Testis (tissue), 3 donors: Measurements from ENCODE around the gene CLEC2D. TPM values are rescaled to one million over a fixed set of nuclear protein-coding genes. Genes with fewer than 3 reads are reported as not detected.

ENCODE experiments used
- DNase-seq: peaks from one replicate; pipeline ENCODE4 v3.0.0-alpha.2; 2019
- H3K27ac ChIP-seq, 2 donors: fragments of 200-600 bp; sonication (generic); one replicate each; pipeline ENCODE4 v1.5.1; 2019
- H3K27me3 ChIP-seq: fragments of 200-600 bp; sonication (generic); one replicate; pipeline ENCODE4 v1.5.1; 2019
- H3K36me3 ChIP-seq: fragments of 200-600 bp; sonication (generic); one replicate; pipeline ENCODE4 v1.5.1; 2017; ENCODE audit warnings: low read depth; ENCODE audit errors: missing control alignments
- H3K4me1 ChIP-seq: fragments of 200-600 bp; sonication (generic); one replicate; pipeline ENCODE4 v1.5.1; 2019
- H3K4me3 ChIP-seq, 2 donors: fragments of 200-600 bp; sonication (generic); one replicate each; pipeline ENCODE4 v1.5.1; 2017 to 2019
- H3K9me3 ChIP-seq: fragments of 200-600 bp; sonication (generic); one replicate; pipeline ENCODE4 v1.5.1; 2017
- CTCF ChIP-seq, 3 experiments: fragments of 450-650 bp in 2 of 3; fragments of 200-600 bp in 1 of 3; sonication (generic) in 1 of 3; IDR thresholded peaks; one replicate each; pipeline ENCODE4 v1.5.1; 2016 to 2019; ENCODE audit warnings: antibody characterized with exemption in 3 of 3, mild to moderate bottlenecking in 2 of 3, moderate library complexity in 1 of 3
- POLR2A ChIP-seq: fragments of 450-650 bp; IDR thresholded peaks from one replicate; pipeline ENCODE4 v1.6.1; 2017; ENCODE audit warnings: antibody characterized with exemption, mild to moderate bottlenecking, moderate library complexity
- WGBS, 2 donors: methylation state at CpG; one replicate each; pipeline ENCODE4 v1.1.5; 2018; 5-methylcytosine and 5-hydroxymethylcytosine counted together
- intact Hi-C: fragments of 100-400 bp; cut with DNase I; formaldehyde crosslinking; loops from one replicate; pipeline ENCODE4 v1.15.1; 2023; ENCODE audit warnings: low total_unique reads
- polyA plus RNA-seq: library from polyadenylated mRNA; stranded (reverse); fragments of 350-450 nt; fragmentation: Illumina TruSeq; extraction: RNeasy Lipid Tissue Mini Kit (QIAGEN cat#74804); gene quantifications from one replicate; pipeline ENCODE4 v1.2.3, GENCODE V29; 2014; ENCODE audit warnings: low read depth, low replicate concordance; ENCODE audit not compliant: insufficient read depth
- total RNA-seq, 2 donors: library from RNA; depleted of rRNA; stranded (reverse); fragments of >200 nt; gene quantifications; one replicate each; pipeline ENCODE4 v1.2.3, GENCODE V29; 2016

CLEC2D gene
- total and polyA plus RNA-seq, 3 donors from 2014 or later: 25.5 to 36.3 (median 32.1) TPM

- Histone ChIP-seq H3K27me3 (no peaks in the 10 kb centered on the region), H3K9me3 (no peaks in the 10 kb centered on the region), H3K4me1 (no peaks in the 10 kb centered on the region), H3K36me3 (no peaks in the 10 kb centered on the region), H3K4me3 (no peak overlapping the region), H3K27ac (no peak overlapping the region)
- WGBS, 2 donors: 67 to 84% methylated on average over 1 of the region's 1 CpG
- TF ChIP-seq CTCF (IDR thresholded peaks at IDR 0.05) (no peak), POLR2A (no peak)
- DNase-seq: no peak
- intact Hi-C loops: no loop called here
Observed at GRCh38 chr12:9719790-9720189, 50.3 kb downstream of the CLEC2D start.

- H3K36me3 ChIP-seq: no peaks in the 10 kb centered on the region
- no peak for TF ChIP-seq POLR2A
- TF ChIP-seq CTCF (IDR thresholded peaks at IDR 0.05): no peak
- no peak overlapping the region for H3K27ac ChIP-seq
- intact Hi-C loops: no loop called here
- H3K27me3 ChIP-seq: no peaks in the 10 kb centered on the region
- H3K9me3 ChIP-seq: no peaks in the 10 kb centered on the region
- DNase-seq: no peak
- no peak overlapping the region for H3K4me3 ChIP-seq
- no peaks in the 10 kb centered on the region for H3K4me1 ChIP-seq
- 70 to 73% methylated on average over 5 of the region's 5 CpGs for WGBS, 2 donors
Observed at GRCh38 chr12:9721394-9722092, 52.0 kb downstream of the CLEC2D start.

GRCh38 chr12:9724023-9724422 is 54.5 kb downstream of the CLEC2D start:
- no peaks in the 10 kb centered on the region for H3K27me3 ChIP-seq
- H3K4me1 ChIP-seq: no peaks in the 10 kb centered on the region
- no peaks in the 10 kb centered on the region for H3K9me3 ChIP-seq
- no peaks in the 10 kb centered on the region for H3K36me3 ChIP-seq
- DNase-seq: no peak
- TF ChIP-seq CTCF (IDR thresholded peaks at IDR 0.05) (no peak), POLR2A (no peak)
- WGBS, 2 donors: 93 to 100% methylated on average over 1 of the region's 1 CpG
- no peak overlapping the region for H3K4me3 ChIP-seq
- no peak overlapping the region for H3K27ac ChIP-seq
- intact Hi-C loops: no loop called here

DNA sequence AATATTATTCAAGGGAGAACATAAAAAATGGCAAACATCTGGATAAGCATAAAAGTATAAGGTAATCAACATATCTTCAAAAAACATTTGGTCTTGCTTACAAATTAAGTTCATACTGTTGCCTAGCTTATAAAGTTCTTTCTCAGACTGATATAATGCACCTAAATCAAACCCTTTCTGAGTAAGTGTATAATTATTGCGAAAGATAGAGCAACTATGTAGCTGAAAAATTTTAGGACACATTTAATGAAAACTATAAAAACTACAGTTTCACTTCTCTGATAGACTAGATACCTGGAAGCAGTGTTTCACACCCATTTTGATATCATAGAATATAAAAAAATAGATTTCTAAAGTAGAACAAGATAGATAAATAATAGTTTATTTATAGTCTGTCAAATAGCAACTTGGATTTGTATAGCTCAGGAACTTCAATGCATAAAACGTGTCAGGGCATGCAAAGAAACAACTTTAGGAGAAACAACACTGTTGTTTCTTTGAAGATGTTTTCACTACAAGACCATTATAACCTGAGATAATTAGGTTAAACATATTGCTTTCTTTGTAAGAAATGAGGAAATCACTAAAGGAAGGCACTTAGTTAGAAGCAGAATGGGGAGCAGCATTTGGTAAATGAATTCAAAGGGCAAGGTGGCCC is 55.8 kb downstream of the CLEC2D start:
- no peak for TF ChIP-seq CTCF (IDR thresholded peaks at IDR 0.05)
- no peak for TF ChIP-seq POLR2A
- no peaks in the 10 kb centered on the region for H3K4me1 ChIP-seq
- no peak overlapping the region for H3K4me3 ChIP-seq
- intact Hi-C loops: no loop called here
- no peak overlapping the region for H3K27ac ChIP-seq
- no peaks in the 10 kb centered on the region for H3K36me3 ChIP-seq
- no peaks in the 10 kb centered on the region for H3K9me3 ChIP-seq
- no peaks in the 10 kb centered on the region for H3K27me3 ChIP-seq
- 78 to 85% methylated on average over 2 of the region's 2 CpGs for WGBS, 2 donors
- no peak for DNase-seq
